ENCODE results near the gene TAF5L.

The TAF5L gene

GRCh38 chr1:229625915-229626831 is at the start of gene TAF5L, which contains the start of gene URB2:
Gene TAF5L, minus strand, starts transcription at chr1:229626122. Its CDS starts 11,640 bp downstream, at chr1:229614482.
Gene URB2, plus strand, starts transcription at chr1:229626247. Its CDS starts 1,387 bp downstream, at chr1:229627634.
- DNase-seq (ENCODE audit: low spot score), result peak; percentile 84

GRCh38 chr1:229675396-229675795 is 49.5 kb upstream of the TAF5L start:
- no peak for DNase-seq (ENCODE audit: low spot score)

GRCh38 chr1:229674042-229674441 is 48.1 kb upstream of the TAF5L start:
- no peak for DNase-seq (ENCODE audit: low spot score)

GRCh38 chr1:229672246-229672645 is 46.3 kb upstream of the TAF5L start:
- no peak for DNase-seq (ENCODE audit: low spot score)

- DNase-seq (ENCODE audit: low spot score), result no peak
Measured at GRCh38 chr1:229671310-229671709, 45.4 kb upstream of the TAF5L start.

GRCh38 chr1:229669333-229669732 is 43.4 kb upstream of the TAF5L start:
- no peak for DNase-seq (ENCODE audit: low spot score)

- DNase-seq (ENCODE audit: low spot score), result no peak
Measured at GRCh38 chr1:229666585-229666984, 40.7 kb upstream of the TAF5L start.

- DNase-seq (ENCODE audit: low spot score), result no peak
Measured at GRCh38 chr1:229665912-229666558, 40.1 kb upstream of the TAF5L start.

GRCh38 chr1:229664133-229664689 is 38.3 kb upstream of the TAF5L start:
- peak; percentile 80 for DNase-seq (ENCODE audit: low spot score)

- no peak for DNase-seq (ENCODE audit: low spot score)
Measured at GRCh38 chr1:229661897-229662296, 36.0 kb upstream of the TAF5L start.

- DNase-seq (ENCODE audit: low spot score), result peak; percentile 60
Measured at GRCh38 chr1:229661022-229661877, 35.3 kb upstream of the TAF5L start.

GRCh38 chr1:229657993-229658755 is 32.3 kb upstream of the TAF5L start:
- DNase-seq (ENCODE audit: low spot score), result no peak

- DNase-seq (ENCODE audit: low spot score), result no peak
Measured at GRCh38 chr1:229655781-229656180, 29.9 kb upstream of the TAF5L start.

- DNase-seq (ENCODE audit: low spot score), result no peak
Measured at GRCh38 chr1:229653420-229653819, 27.5 kb upstream of the TAF5L start.

GRCh38 chr1:229651546-229651945 is 25.6 kb upstream of the TAF5L start:
- DNase-seq (ENCODE audit: low spot score), result no peak

- DNase-seq (ENCODE audit: low spot score), result no peak
Measured at GRCh38 chr1:229650045-229650444, 24.1 kb upstream of the TAF5L start.

- DNase-seq (ENCODE audit: low spot score), result no peak
Measured at GRCh38 chr1:229648406-229648805, 22.5 kb upstream of the TAF5L start.

- no peak for DNase-seq (ENCODE audit: low spot score)
Measured at GRCh38 chr1:229645324-229645993, 19.5 kb upstream of the TAF5L start.

- no peak for DNase-seq (ENCODE audit: low spot score)
Measured at GRCh38 chr1:229643996-229644745, 18.2 kb upstream of the TAF5L start.

GRCh38 chr1:229642970-229643369 is 17.0 kb upstream of the TAF5L start:
- DNase-seq (ENCODE audit: low spot score), result no peak
